ENCODE measurements around the gene TRIM67.
"Not testable (repeated sequence)": the region's sequence is repeated elsewhere in the genome, so short reads cannot be mapped to it uniquely, and the experiment has no call there.

The TRIM67 gene

DNA sequence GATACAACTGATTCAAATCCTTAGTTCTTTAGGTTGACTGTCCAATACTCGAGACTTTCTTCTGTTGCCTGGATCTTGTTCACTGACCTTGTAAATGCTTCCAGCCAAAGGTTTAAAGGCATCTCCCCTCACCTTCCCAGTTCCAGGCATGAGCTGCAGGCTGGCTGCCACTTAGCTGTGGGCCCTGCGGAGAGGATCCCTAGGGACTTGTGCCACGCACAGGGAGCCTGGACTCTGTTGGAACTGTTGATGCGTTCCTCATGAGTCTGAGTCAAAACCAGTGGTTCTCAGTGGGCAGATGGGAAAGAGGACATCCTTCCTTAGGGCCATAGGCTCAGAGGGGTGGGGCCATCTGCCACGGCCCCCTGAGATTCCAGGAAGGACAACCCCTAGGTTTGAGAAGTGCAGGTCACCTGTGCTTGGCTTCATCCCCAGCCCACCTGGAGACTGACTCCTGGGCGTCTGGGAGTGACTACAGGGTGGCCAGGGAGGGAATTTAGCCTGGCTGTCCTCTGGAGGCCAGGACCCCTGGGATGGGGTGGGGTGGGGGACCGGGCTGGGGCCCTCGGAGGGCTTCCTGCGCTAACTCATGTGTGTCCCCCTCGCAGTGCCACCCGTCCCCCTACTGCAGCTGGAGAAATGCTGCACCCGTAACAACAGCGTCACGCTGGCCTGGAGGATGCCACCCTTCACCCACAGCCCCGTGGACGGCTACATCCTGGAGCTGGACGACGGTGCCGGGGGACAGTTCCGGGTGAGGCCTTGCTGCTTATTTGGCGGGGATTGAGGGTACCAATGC is 41.6 kb downstream of the TRIM67 start:
- DNase-seq (ENCODE audit: low spot score), result no peak

DNA sequence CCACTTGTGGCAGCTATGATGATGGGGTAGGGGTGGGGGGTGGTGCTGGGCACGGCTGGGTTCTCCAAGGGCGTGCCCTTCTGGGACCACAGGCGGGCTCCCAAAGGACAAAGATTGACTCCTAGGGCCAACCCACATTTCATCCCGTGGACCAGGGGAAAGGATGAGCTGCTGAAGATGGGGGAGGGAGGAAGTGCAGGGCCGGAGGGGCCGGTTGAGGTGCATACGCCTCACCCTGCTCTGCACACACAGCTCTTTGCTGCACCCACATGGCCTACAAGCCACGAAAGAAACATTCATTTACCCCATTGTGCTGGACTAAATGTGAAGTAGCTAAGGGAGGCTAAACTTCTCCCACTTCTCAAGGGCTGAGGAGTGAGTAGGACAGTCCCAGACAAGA is 45.0 kb downstream of the TRIM67 start:
- no peak for DNase-seq (ENCODE audit: low spot score)

DNA sequence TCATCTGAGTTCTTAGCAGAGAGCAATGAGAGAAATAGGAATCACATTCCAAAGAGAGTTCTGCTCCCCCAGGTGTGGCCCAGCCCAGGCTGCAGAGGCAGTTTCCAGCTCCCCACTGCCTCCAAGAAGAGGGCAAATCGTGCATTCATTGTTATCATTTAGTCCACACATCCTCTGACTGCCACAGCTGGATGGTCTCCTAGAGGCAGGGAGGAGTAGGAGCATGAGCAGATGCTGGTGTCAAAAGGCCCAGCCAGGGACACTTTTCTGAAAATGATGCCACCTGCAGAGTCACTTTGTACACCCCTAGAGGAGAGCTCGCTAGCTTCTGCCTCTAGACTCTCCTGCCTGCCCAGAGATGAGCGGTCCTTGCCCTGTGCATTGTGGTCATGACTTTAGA is 45.6 kb downstream of the TRIM67 start:
- DNase-seq (ENCODE audit: low spot score), result no peak

DNA sequence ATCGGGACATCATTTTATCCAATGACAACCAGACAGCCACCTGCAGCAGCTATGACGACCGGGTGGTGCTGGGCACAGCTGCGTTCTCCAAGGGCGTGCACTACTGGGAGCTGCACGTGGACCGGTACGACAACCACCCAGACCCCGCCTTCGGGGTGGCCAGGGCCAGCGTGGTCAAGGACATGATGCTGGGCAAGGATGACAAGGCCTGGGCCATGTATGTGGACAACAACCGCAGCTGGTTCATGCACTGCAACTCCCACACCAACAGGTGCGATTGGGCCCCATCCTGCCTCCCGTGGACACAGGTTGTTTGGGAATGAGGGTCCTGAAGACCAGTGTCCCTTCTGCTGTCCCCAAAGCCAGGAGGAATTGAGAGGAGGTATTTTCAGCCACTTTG is 47.1 kb downstream of the TRIM67 start:
- no peak for DNase-seq (ENCODE audit: low spot score)

DNA sequence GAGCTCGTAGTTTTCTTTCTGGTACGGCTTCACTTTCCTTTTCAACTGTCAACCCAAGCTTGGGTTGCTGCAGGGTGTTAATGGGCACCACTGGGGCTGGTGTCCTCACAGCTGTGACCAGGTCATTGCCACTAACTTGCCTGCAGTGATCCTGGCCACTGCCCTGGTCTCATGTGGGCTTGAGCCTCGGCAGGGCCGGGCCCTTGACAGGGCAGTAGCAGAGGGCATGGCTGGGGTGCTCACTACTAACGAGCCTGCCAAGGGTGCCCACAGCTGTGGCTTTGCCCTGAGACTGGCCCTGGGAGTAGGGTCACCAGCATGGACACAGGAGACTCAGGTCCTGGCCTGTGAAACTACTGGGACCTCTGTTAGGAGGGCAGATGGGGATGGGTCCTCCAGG is 47.7 kb downstream of the TRIM67 start:
- no peak for DNase-seq (ENCODE audit: low spot score)

DNA sequence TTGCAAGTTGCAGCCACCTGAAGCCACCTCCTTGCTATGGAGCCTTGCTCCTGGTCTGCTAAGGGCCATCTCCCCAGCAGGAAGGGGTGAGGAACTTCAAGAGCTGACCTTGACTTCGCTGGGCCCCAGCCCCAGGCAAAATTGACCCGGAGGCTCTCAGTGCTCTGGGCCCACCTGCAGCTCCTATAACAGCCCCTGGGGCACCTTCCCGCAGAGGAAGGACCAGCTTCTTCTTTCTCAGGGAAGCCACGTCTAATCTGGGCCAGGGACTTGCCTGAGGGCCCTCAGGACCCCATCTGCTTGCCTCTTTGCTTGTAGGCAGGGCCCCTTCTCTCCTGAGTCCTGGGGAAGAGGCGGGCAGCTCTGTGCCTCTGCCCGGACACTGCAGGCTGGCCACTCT is 48.3 kb downstream of the TRIM67 start:
- no peak for DNase-seq (ENCODE audit: low spot score)

DNA sequence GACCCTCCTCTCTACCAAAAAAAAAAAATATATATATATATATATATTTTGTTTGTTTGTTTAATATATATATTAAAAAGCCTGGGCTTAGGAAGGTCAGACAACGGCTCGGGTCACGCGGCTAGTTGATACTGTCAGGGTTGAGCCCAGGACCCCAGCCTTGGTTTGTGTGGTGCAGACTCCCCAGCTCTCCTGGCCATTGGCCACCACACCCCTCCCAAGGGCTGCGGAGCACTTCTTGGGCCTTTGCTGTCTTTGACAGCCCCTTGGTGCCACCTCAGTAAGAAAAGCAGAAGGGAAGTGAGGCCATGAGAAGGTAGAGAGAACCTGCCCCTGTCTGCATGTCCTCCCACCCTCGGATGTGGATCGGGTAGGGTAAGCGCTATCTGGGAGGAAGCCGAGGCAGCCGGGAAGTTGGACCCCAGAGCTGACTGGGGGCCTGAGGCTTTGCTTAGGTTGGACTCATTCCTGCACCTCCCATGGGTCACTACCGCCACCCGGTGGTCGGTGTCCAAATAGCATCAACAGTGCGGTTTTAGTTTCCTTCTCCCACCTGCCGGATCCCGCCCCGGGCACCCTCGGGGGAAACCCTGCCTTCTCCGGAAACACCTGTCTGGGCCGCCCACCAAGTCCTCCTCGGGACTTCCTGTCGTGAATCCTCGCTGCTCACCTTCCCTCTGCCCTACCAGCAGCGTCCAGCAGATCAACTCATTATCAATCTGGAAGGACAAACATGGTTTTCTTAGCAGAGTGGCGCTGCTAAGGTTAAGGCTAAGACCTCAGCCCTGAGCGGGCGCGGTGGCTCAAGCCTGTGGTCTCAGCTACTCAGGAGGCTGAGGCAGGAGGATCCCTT is 49.4 kb downstream of the TRIM67 start:
- DNase-seq (ENCODE audit: low spot score), result peak; percentile 89

DNA sequence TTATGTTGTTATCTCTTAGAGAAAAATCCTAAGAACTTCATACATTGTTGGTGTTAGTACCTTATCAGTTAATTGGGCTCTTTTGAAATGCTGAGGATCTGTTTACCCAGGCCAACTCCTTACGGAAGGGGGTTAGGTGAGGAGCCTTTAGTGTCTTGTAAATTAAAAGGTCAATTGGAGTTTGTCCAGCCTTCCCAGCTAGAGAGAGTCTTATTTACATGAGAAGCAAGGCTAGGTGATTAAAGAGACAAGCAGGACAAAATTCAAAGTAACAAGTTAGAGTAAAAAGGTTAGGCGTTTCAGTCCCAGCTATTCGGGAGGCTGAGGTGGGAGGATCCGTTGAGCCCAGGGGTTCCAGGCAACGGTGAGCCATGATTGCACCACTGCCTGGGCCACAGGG is 50.4 kb downstream of the TRIM67 start:
- DNase-seq (ENCODE audit: low spot score), result not testable (repeated sequence)

DNA sequence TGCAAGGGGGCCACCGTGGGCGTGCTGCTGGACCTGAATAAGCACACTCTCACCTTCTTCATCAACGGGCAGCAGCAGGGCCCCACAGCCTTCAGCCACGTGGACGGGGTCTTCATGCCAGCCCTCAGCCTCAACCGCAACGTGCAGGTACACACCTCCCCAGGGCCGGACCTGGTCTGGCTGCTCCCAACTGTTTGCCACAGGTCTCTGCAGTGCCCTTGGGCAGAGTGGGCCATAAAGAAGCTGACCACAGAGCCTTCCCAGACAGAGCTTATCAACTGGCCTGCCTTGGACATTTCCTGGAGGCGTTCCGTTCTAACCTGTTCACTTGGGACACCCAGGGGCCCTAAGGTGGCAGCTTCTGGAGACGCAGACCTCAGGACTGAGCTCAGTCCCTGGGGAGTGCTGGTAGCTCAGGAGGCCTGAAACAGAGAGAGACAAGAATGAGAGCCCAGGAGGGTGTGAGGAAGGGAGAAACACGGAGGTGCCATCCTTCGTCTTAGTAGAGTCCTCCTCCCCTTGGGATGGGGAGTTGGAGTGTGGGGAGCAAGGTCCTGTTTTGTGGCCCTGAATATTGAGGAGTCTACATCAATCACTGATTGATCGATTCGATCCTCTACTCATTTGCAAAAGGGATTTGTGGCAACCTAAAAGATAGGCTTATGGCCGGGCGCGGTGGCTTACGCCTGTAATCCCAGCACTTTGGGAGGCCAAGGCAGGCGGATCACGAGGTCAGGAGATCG is 52.1 kb downstream of the TRIM67 start:
- no peak for DNase-seq (ENCODE audit: low spot score)

DNA sequence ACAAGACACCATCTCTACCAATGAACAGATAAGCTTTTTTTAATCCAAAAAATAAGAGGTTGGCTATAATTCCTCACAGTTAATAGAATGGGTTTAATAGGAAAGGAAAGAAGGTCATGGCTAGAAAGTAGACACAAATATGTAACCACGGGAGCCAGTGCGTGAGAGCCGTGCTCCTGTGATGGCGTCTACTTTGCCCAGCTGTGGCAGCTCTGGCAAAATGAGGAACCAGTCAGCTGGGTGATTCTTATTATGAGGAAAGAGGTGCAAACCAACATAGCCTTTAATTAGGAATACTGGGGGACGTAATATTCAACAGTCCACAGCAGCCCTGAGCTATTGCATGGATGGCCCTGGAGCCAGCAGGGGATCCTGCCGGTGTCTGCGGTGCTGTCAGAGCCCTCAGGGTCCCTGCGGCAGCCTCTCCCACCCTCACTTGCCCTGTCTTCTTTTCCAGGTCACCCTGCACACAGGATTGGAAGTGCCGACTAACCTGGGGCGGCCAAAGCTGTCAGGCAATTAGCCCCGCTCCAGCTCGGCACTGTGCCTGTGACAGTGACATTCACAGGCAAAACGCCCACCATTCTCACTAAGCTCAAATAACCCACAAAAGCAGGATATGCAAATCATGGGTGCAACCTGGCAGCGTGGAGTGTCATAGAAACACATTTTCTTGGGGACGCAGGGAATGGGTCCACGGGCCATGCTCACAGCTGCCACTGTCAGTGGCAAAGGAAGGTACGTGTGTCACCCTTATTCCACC is 53.2 kb downstream of the TRIM67 start:
- no peak for DNase-seq (ENCODE audit: low spot score)

DNA sequence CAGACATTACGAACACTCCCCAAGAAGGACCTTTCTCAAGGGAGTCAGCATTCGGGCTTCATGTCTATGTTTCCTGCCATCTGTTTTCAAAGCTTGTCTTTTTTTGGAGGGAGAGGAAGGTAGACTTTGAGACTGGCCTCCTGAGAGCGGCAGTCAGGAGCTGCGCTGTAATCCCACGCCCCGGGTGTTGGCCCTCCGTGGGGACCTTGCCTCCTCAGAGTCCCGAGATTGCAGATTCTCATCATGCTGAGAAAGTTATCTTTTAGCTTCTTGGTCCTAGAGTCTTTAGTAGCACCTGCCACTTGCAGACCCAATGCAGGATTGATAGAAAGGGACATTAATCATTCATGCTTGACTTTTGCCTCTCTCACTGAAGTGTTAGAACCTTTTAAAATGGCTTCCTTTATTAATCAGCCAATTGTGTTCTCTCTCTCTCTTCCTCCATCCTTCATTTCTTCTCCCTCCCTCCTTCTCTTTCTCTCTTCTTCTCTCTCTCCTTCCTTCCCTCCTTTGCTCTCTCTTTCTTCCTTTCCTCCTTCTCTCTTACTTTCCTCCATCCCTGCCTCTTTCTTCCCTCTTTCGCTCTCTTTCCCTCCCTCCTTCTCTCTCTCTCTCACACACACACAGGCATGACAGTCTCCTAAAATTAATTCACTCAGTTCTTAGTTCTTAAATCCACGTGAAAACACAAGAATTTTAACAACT is 54.0 kb downstream of the TRIM67 start:
- DNase-seq (ENCODE audit: low spot score), result no peak

DNA sequence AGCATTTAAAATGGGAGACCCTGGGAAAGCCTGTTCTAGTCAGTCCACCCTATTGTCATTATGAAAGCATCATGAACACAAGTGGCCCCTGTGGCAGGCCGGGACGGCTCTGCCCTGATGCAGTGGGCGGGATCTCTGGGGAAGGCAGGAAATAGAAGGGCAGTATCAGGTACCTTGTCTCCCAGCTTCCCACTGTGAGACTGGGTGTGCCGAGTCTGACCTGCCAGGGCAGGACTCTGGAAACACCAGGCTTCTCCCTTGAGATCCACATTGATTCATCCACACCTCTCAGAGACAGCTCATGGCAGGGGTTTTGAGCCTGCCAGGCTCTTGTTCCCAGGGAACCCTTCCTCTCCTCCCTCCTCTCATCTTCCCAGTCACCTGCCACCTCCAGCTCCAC is 54.6 kb downstream of the TRIM67 start:
- DNase-seq (ENCODE audit: low spot score), result no peak

DNA sequence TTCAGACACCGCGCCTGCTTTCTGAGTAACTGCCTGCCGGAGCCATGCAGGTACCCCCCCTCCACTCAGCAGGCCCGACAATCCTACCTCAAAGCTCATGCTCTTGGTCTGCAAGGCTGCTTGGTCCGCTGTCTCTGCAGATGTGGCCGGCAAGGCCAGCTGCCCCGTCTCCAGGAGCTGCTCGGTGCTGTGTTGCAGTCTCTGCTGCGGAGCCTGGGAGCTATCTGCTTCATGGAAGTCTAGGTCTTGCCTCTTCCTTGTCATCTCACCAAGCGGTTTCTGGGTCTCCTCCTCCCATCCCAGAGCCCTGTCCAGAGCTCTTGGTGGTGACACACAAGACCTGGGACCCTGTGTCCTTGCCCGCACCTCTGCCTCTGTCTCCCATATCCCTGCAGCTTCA is 55.2 kb downstream of the TRIM67 start:
- DNase-seq (ENCODE audit: low spot score), result no peak

DNA sequence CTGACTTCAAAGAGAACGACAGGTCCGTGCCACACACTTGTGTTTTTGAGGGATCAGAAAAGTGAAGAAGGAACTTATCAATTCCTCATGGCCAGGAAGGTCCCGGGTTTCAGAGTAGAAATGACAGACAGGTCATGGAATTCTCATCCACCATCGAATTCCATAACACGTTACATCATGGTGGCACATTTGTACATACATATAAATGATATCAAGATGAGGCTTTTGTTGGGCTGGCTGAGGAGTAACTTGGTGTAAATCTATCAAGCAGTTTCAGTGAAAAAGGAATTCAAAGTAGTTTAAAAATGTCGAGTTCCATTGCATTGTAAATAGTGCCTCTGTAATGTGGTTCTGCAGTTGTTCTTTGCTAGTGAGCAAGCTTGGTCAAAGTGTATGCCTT is 56.2 kb downstream of the TRIM67 start:
- no peak for DNase-seq (ENCODE audit: low spot score)

DNA sequence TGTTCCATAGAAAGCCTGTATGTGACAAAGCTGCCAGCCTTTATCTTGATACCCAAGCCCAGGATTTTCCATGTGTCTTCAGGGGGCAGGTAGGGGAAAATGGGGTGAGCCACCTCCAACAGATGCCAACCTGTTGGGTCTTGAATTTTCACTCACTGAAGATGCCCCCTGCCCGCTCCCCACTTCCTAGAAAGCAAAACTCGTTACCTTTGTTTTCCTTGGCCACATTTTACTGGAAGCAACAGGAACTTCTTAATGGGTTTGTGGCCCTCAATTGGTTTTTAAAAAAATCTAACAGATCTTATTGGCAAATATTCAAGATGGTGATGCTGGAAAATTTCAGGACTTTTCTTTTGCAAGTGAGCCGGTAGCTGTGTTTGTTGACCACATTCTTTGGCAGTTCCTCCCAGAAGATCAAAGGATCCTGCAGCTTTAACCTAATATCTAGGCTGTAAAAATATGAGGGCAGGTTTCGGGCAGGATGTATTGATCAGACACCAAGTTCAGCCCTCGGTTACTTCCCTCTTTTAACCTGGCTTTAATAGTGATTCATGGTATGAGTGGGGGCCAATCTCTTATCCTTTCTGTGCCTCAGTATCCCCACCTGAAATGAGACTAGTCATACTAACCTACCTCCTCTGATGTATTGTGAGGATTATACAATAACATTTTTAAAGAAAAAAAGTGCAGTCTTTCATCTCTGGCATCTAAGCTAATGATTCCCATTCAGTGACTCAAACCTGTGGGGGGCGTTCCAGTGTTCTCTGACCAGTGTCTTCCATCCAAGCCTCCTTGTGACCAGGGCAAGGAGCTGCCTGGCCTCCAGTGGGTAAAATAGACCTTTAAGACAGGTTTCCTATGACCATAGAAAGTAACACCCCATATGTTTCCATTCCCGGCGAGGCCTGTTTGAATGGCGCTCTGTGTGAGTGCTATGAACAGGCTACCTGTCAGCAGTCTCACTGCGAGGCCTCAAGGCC is 57.9 kb downstream of the TRIM67 start:
- DNase-seq (ENCODE audit: low spot score), result no peak

DNA sequence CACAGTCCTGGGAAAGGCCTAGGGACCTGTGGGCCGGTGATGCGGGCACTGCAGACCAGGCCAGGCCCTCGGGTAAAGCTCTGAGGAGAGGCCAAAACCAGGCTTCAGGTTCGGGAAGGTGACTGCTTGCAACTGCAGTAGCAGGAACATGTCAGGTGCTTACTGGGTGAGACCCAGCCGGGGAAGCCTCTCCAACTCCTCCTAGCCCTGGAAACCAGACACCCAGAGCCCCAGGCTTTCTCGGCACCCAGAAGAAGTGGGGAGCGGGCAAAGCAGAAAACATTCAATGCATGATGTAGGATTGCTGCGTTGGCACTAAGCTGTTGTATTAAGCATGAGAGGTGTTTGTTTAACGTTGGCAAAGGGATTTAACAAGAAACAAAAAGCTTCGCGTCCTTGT is 58.9 kb downstream of the TRIM67 start:
- no peak for DNase-seq (ENCODE audit: low spot score)

DNA sequence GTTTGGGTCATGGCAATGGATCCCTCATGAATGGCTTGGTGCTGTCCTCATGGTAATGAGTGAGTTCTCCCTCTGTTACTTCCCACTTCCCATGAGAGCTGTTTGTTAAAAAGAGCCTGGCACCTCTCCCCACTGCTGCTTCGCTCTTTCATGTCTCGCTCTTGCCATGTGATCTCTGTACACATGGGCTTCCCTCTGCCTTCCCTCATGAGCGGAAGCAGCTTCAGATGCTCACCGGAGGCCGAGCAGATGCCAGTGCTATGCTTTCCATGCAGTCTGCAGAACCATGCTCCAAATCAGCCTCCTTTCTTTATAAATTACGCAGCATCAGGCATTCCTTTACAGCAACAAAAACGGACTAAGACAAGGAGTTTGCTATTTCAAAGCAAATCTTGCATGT is 64.3 kb downstream of the TRIM67 start:
- DNase-seq (ENCODE audit: low spot score), result no peak

DNA sequence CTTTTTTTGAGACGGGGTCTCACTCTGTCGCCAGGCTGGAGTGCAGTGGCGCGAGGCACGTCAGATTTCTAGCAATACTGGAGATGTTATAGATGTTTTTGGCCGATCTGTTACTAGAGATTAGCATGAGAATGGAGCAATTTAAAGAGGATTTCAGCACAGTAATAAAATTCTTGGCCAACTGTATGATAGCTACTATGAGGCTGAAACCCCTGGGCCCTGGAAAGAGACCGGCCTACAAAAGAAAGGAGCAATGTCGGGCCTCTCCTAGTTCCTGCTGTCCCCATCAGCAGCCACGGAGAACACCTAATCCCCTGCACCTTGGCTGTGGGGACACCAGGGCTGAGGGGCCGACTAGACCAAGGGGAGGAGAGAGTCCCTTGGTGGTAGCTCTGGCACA is 69.7 kb downstream of the TRIM67 start:
- no peak for DNase-seq (ENCODE audit: low spot score)

DNA sequence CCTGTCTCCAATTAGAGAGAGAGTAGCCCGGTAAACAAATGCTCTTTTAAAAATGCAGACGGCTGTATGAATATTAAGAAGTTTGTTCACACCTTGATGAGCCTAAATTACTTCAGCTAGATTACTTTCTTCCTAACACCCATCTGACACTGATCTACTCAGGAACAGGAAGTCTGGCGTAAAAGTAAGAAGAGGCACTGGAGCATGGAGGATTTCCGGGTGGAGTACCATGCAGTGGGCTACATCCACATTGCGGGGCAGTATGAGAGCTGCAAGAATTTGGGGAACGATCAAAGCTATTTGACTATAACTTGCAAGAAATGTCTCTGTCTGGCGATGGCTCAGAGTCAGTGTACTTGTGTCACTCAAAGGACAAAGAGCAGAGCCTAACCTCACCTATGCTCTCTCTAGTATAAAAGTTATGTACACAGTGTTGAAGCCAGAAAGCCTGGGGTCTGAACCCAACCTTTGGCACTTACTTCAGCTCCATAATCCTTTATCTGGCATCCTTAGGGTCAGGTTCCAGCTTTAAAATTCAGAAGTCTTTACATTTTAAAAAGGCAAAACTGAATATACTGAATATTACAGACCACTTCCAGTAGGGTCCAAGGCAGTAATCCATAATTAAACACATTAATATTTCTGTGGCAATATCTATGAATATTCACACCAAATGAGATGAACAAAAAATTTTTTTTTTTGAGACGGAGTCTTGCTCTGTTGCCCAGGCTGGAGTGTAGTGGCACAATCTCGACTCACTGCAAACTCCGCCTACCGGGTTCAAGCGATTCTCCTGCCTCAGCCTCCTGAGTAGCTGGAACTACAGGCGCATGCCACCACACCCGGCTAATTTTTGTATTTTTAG is 71.2 kb downstream of the TRIM67 start:
- no peak for DNase-seq (ENCODE audit: low spot score)
